GM21723 (cell line): Measurements from ENCODE around the gene SLC37A3.

ENCODE experiments used
- ATAC-seq: cut with Tn5 transposase; IDR thresholded peaks from one replicate; pipeline ENCODE4 v1.9.1; 2021; ENCODE audit warnings: mild to moderate bottlenecking, moderate library complexity; ENCODE audit not compliant: unreplicated experiment

SLC37A3 gene

DNA sequence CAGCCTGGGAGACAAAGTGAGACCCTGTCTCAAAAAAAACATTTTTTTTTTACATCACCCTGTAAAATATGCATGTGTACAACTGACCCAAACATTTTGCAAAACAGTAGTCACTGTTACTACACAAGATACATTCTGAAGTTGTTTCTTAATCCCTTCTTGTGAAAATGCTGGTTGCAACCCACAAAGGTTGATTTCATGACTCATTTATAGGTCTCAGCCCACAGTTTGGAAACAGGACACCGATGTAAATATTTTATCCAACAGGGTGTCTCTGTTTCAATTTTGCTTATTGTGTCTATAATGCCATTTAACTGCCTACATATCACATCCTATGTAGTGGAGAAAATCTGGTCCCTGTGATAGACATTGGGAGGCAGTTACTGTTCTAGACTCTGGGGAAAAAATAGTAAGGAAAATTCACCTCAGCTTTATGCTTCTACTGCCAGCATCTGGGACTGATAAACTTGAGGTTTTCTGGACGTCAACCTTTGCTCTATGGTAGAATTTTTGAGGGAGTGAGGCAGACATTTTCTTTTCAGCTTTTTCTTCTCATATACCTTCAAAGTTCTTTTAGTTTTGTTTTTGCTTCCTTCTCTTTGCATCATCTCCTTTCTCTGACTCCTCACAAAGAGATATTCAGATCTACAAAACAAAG lies 4.0 kb upstream of the SLC37A3 start:
- no peak for ATAC-seq

DNA sequence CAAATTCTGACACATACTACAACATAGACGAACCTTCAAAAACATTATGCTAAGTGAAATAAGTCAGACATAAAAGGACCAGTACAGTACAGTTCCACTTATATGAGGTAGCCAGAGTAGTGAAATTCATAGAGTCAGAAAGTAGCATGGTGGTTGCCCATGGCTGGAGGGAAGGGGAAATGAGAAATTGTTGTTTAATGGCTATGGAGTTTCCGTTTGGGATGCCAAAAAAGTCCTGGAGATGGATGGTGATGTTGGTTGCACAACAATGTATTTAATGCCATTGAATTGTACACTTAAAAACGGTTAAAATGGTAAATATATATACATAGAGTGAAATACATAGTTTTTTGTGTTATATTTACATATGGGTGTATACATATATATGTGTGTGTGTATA lies 2.1 kb upstream of the SLC37A3 start:
- no peak for ATAC-seq

DNA sequence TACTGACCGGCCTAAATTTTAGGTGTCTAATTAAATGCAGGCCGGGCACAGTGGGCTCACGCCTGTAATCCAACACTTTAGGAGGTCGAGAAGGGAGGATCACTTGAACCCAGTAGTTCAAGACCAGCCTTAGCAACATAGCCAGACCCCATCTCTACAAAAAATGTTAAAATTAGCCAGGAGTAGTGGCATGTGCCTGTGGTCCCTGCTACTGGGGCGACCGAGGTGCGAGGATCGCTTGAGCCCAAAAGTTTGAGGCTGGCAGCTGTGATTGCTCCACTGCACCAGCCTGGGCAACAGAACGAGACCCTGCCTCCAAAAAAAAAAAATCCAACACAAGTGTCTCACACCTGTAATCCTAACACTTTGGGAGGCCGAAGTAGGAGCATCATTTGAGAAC lies 491 bp upstream of the SLC37A3 start:
- no peak for ATAC-seq

DNA sequence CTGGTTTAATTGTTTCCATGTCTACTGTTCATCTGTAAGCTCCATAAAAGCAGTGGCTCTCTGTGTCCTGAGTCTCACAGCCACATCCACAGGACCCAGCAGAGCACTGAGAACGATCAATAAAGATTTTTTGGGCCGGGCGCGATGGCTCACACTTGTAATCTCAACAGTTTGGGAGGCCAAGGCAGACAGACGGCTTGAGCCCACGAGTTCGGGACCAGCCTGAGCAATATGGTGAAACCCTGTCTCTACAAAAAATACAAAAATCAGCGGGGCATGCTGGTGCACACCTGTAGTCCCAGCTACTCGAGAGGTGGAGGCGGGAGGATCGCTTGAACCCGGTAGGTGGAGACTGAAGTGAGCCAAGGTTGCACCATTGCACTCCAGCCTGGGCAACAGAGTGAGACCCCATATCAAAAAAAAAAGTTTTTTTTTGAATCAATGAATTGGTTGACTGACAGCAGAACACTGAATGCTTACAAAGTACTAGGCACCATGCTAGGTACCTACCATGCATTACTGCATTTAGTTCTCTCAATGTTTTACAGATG lies 4.5 kb downstream of the SLC37A3 start:
- no peak for ATAC-seq

DNA sequence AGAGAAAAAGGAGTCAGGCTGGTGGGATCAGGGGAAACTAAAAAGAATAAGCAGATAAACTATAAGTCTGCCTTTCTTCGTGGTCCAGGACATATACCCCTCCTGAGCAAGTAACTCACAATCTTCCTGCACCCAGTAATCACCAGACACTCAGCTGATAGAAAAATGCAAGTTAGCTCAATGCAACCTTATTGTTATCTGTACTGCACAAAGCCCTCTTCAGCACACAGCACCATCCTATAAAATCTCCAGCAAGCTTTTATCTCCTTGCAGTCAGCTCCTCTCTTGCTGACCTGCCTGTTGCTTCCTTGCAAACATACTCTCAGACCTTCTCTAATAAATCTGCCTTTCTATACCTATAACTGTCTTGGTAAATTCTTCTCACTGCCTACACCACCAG lies 6.7 kb downstream of the SLC37A3 start:
- no peak for ATAC-seq

DNA sequence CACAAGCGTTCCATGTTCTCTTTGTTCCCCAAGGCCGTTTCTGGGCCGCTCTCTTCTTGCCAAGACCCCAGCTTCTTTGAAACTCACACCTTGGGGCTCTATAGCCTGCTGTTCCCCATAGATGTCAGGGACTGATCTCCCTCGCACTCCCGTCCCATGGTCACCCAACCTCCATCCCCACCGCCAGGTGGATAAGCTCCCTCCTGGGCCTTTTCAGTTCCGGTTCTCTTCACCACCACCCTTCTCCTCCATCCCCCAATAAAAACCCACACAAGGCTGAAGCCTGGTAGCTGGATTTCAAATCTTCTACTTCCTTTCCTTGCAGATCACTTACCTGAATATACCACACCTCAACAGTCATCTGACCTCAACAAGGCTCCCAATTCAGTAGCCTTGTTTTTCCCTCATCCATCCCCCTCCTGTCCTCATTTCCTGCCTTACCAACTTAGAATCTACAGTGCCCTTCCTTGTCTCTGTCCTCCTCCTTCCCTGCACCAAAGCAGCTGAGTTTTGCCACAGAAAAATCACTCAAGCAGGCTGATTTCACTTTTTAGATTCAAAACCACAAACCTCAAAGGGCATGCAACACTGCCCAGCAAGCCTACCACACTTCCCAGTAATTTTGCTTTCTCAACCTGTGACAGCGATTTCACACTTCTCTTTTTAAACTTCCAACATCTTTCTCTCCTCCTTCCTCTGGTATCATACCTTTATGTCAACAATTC lies 7.7 kb downstream of the SLC37A3 start:
- peak; percentile 73 for ATAC-seq

DNA sequence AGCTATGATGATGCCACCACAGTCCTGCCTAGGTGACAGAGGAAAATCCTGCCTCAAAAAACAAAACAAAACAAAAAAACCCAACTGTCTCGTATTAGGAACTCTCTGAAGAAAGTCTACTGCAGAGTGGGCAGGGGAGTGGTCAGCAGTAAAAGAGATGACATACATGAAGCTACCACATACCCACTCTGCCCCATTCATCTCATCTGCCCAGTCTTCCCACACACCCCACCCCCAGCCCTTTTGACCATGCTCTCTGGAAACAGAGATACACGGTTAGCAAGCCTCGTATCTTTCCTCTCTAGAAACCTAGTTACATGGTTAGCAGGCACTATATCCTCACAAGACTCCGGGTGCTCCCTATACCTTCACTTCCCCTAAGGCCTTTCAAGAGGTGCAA lies 8.3 kb downstream of the SLC37A3 start:
- ATAC-seq = peak; percentile 15

DNA sequence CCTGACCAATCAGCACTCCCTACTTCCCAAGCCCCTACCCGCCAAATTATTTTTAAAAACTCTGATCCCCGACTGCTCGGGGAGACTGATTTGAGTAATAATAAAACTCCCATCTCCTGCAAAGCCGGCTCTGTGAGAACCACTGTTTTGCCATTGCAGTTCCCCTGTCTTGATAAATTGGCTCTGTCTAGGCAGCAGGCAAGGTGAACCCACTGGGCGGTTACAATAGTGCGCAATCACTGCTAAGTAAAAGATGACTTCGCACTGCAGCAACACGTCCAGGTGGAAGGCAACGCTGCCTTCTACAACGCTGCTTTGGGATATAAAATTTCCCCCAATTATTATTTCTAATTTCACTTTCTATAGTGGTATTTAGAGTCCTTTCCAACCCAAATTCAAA lies 8.9 kb downstream of the SLC37A3 start:
- no peak for ATAC-seq

DNA sequence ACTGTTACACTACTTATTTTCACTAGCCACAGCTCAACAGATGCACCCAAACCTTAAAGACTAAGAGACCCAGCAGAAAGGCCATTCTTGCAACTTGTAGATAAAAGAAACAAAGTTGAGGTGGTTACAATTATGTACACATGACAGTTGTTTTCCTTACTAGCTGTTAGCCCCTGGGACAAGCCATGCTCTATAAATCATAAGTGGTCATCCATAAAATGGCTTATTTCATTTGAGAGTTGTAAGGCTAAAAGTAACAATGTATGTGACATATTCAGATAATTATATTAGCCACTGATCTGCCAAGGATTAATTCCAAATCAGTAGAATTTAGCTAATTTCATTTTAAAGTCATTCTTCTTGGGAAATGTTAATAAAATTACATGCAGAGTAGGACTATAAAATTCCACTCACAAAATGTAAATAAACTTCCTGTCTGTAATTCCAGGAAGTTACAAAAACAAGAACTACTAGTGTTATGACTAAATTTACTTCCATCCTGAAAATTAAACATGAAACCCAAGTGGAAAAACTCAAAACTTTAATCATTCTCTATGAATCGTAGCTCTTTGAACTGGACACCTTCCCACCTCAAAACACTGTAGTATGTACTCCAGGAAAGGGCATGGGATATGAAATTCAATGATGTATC lies 13.3 kb downstream of the SLC37A3 start:
- ATAC-seq = no peak

DNA sequence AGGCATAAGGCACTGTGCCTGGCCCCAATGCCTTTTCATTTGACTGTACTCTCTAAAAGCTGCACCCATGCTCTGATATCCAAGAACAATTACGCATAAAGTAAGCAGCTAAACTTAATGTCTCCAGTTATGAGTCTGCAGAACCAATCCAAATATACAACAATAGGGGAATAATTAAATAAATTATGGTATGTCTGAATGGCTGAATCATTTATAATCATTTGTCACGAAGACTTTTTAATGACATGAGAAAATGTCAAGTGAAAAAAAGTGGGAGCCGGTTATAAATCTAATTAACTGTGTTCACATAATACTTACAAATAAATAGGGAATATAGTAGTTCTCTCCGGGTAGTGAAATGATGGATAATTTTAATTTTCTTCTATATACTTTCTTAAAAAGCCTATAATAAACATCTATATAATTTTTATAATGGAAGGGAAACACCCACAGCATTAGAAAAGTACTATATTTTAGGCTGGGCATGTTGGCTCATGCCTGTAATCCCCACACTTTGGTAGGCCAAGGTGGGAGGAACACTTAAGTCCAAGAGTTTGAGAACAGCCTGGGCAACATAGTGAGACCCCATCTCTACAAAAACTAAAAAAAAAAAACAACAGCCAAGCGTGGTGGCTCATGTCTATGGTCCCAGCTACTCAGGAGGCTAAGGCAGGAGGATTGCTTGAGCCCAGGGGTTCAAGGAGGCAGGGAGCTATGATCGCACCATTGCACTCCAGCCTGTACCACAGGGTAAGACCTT lies 14.2 kb downstream of the SLC37A3 start:
- ATAC-seq = no peak

DNA sequence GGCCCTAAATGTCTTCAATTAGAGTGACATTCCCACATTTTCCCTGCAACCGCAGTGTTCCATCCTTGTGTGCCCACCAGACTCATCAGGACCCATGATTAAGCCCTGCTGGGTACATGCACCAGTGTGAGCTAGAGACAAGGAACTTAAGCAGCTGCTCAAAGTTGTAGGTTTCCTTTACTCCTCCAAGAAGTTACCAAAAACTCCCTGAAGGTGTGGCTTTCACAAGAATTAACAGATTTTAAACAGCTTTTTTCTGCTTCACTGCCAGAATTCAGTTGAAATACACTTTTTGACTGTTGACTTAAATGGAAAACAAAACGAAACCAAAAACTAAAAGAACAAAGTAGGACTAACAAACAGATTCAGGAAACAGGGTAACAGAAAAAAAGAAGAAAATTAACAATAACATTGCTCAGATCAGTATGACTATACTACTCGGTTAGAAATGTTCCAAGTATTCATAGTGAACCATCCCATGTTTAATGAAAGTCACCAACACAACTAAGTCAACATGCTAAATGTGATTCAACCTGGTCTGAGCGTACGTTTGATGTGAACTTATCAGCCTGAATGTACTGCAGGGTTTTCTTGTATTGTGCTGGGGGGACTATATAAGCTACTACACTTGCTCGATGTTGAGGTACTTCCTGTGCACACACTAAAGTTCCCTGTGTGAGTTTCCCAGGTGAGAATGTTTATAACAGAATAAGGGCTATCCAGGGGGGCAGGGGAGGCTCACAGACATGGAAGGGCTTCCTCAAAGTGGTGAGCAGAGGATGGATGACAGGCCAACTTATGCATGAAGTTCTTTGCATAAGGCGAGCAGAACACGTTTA lies 22.2 kb downstream of the SLC37A3 start:
- no peak for ATAC-seq

DNA sequence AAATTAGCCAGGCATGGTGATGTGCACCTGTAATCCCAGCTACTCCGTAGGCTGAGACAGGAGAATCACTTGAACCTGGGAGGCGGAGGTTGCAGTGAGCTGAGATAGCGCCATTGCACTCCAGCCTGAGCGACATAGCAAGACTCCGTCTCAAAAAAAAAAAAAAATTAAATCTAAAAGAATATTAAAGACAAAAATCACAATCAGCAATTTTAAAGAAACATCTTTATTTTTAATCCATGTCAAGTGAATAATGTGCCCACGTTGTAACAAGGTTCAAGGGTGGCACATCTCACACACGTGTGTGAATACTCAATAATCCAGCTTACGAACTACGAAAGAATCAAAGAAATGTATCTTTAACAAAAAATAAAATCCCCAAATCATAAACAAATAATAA lies 23.0 kb downstream of the SLC37A3 start:
- no peak for ATAC-seq

DNA sequence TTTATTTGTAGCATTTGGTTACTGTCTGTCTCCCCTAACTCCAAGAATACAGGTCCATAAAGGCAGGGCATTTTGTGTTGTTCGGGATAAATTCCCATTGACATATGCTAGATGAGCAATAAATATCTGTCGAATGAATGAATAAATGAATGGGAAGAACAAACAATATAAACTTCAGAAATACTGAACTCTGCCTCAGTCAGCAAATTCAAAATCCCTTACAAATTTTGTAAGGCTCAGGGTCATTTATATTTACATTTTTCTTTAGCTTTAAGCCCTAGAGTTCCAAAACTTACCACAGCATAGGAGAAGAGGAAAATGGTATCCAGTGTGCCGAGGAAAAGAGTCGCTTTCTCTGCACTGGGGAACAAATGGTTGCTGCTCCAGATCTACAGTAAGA lies 29.0 kb downstream of the SLC37A3 start:
- no peak for ATAC-seq

DNA sequence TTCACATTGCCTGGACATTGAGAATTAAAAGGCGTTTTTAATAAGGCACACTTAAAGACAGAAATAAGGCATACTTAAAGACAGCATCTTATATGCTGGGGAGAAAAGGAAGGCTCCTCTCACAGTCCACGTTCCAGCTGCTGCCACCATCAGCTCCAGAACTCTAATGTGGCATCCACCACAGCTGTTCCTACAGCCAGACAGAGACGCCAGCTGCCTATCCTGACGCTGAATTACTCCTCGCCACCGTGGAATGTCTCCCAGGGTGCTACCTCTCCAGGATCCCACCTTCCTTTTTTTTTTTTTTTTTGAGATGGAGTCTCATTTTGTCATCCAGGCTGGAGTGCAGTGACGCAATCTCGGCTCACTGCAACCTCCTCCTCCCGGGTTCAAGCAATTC lies 30.8 kb downstream of the SLC37A3 start:
- no peak for ATAC-seq

DNA sequence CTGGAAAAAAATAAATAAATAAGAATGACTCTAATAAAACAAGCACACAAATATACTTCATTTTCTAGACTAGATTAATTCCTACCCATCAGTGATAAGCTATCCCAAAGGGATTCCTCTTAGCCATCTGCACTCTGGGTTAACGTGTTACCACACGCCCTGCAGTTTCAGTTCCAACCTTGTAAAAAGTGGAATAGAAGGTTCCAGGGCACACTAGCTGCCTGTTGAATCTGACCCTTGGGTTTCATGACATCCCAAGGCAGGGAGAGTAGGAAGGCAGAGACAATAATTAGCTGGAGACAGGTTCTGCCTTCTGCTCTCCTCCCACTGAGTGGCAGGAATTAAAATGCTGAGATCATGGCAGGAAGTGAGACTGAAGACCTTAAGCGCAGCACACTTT lies 33.5 kb downstream of the SLC37A3 start:
- no peak for ATAC-seq

DNA sequence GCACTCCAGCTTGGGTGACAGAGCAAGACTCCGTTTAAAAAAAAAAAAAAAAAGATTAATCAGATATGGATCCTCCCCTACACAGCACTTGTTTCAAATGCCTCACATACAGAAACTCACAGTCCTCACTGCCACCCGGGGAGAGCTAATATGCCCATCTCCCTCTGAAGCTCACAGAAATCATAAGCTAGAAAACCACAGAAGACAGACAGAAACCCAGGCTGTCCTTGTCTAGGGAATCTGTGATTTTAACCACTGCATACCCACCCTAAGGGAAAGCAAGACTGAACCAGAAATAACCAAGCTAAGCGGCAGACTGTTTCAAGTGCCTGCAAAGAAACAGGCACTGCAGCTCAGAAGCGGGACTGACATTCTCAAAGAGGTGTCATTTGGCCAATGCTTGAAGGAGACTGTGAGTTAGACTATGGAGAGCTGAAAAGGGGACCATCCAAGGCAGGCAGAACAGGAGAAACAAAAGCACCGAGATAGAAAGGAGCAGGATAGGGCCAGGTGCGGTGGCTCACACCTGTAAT lies 37.6 kb downstream of the SLC37A3 start:
- no peak for ATAC-seq

DNA sequence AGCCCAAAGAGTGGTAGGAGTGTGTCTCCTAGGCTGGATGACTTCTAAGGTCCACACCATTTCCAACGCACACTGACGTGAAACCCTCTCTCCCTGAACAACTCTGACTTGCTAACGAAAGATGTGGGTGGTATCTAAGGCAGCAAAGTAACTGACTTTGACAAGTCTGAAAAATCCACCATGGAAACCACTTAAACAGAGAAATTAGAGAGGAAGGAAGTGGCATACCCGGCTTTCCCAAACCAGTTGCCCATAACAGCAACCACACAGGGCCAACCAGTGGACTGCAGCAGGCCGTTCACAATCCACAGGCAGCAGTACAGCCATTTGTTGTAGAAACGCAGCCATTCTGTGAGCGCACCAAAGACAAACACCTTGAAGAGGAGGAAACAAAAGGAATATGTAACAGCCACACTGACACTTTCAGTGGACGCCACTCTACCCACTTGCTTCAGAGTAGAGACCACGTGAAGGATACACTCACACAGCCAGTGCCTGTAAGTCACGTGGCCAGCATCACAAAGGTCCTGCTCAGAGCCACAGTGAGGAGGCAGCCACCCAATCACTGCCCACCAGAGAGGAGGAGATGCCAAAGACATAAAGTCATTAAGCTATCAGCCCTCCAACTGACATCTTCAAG lies 39.8 kb downstream of the SLC37A3 start:
- ATAC-seq = peak; percentile 28

DNA sequence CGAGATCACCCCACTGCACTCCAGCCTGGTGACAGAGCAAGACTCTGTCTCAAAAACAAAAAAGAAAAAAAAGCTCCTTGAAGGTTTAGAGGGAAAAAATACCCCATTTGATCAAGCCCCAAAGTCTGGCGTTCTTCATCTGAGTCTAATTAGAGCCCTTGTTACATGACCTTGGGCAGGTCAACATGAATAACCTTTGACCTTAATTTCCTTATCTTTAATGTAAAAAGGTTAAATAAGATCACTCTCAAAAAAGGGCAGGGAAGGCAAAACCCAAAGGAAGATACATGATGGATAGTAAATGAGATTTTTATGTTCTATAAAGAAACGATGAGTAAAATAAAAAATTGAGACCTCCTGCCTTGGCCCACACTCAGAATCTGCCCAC lies 40.3 kb downstream of the SLC37A3 start:
- no peak for ATAC-seq

DNA sequence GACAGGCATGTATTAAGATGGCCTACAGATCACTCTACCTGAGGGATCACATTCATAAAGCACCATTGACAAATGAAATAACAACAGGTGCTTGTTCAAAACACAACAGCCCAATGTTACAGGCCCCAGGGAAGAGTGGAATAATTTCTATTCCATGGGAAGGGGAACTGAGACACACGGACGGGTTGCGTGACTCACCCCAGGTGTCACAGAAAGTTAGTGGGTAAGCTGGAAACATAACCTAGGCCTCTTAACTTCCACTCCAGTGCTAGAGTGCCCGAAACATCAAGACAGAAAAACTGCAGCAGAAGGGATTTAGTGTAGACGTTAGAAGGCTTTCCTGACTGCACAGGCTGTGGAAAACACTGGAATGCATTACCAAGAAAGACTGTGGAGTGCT lies 48.3 kb downstream of the SLC37A3 start:
- no peak for ATAC-seq
